Peyer's patch (tissue), 4 donors: ENCODE results near the gene ACLY. TPM values are rescaled to one million over a fixed set of nuclear protein-coding genes. Genes with fewer than 3 reads are reported as not detected.

Source experiments
- DNase-seq, 3 donors: peaks; one replicate each; pipeline ENCODE4 v3.0.0-alpha.2; 2017 to 2019
- H3K27ac ChIP-seq, 4 donors: fragments of 200-600 bp; sonication (generic); one replicate each; pipeline ENCODE4 v1.5.1; 2016 to 2019
- H3K27me3 ChIP-seq, 2 donors: fragments of 200-600 bp; sonication (generic); one replicate each; pipeline ENCODE4 v1.5.1; 2019
- H3K36me3 ChIP-seq, 3 donors: fragments of 200-600 bp; sonication (generic); one replicate each; pipeline ENCODE4 v1.5.1; 2016 to 2019
- H3K4me1 ChIP-seq, 4 donors: fragments of 200-600 bp; sonication (generic); one replicate each; pipeline ENCODE4 v1.5.1; 2016 to 2019
- H3K4me3 ChIP-seq, 4 donors: fragments of 200-600 bp; sonication (generic); 1 replicate in 3 of 4; 2 replicates in 1 of 4; pipeline ENCODE4 v1.5.1; 2016 to 2019; ENCODE audit warnings: mild to moderate bottlenecking in 1 of 4
- H3K9me3 ChIP-seq, 4 donors: fragments of 200-600 bp; sonication (generic); one replicate each; pipeline ENCODE4 v1.5.1; 2016 to 2019; ENCODE audit warnings: mild to moderate bottlenecking in 1 of 4
- POLR2A ChIP-seq, 2 donors: fragments of 450-650 bp; IDR thresholded peaks; one replicate each; pipeline ENCODE4 v1.5.1; 2017; ENCODE audit warnings: antibody characterized with exemption in 2 of 2, mild to moderate bottlenecking in 2 of 2, moderate library complexity in 2 of 2
- total RNA-seq, 4 donors: library from RNA; depleted of rRNA; stranded (reverse); fragments of >200 nt; gene quantifications; one replicate each; pipeline ENCODE4 v1.1.0, GENCODE V29; 2016
- TF ChIP-seq, protein P1 (sequence below), 6 experiments: fragments of 450-650 bp in 4 of 6; fragments of 200-600 bp in 2 of 6; sonication (generic) in 1 of 6; IDR thresholded peaks; one replicate each; pipeline ENCODE4 v1.5.1; 2017 to 2019; ENCODE audit warnings: antibody characterized with exemption in 6 of 6, mild to moderate bottlenecking in 3 of 6, moderate library complexity in 1 of 6

ACLY gene
- total RNA-seq = 100 to 1,000 TPM in 1 of 4 donors, 10 to 100 TPM in 3; 54.5 to 108 (median 74.0) TPM

DNA sequence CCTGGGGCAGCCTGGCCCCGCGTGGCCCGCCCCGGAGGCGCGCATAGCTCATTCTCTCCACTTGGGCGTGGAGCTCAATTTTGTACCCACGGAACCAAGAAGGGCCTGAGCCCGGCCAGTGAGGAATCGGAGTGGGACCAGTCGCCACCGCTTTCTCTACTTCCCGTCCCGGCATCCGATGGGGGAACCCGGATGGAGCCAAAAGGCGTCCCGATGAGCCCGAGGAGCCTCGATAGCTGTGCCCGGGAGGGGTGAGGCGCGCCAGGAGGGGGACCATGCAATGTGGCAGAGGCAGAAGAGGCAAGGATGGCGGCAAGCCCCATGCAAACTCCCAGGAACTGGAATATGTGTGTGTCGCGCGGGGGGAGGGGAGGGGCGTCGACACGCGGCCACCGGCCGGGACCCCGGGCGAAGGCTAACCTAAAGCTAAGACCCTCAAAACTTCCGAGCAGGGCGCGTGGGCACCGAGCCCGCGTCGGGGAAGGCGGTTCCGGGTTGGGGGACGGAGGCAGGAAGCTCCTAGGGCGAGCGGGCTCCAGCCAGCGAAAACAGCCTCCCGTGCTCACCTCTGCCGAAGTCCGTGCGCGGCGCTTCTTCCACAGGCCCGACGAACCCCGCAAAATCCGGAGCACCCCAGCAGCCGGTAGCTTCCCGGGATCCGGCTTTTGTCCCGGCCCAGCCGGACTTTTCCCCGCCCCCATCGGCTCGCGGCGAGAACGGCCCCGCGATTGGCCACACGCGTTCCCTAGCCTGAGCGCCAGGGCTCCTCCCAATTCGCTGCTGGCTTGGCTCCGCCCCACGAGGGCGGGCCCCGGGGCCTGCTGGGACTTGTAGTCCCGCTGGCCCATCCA is at the start of gene ACLY:
ACLY (minus strand) TSS at position 638 of the 851 bp plus-strand sequence. CDS start 5,078 bp downstream, outside the sequence.
- DNase-seq = peak; percentile 96 to 99 (median 98)
- Histone ChIP-seq H3K27ac (peak within 1 kb of the TSS; percentile 87 to 92 (median 90)), H3K9me3 (no peaks in the 10 kb centered on the region), H3K4me1 (peaks cover 0 to 50% (median 6%) of the 10 kb centered on the region in 4 donors), H3K27me3 (no peaks in the 10 kb centered on the region), H3K4me3 (peak within 1 kb of the TSS; percentile 83 to 94 (median 86)), H3K36me3 (peaks cover 0 to under 1% (median 0%) of the 10 kb centered on the region in 3 donors)
- TF ChIP-seq POLR2A (IDR thresholded peaks at IDR 0.05) = peak; percentile 86 to 92
- TF ChIP-seq, protein P1, sequence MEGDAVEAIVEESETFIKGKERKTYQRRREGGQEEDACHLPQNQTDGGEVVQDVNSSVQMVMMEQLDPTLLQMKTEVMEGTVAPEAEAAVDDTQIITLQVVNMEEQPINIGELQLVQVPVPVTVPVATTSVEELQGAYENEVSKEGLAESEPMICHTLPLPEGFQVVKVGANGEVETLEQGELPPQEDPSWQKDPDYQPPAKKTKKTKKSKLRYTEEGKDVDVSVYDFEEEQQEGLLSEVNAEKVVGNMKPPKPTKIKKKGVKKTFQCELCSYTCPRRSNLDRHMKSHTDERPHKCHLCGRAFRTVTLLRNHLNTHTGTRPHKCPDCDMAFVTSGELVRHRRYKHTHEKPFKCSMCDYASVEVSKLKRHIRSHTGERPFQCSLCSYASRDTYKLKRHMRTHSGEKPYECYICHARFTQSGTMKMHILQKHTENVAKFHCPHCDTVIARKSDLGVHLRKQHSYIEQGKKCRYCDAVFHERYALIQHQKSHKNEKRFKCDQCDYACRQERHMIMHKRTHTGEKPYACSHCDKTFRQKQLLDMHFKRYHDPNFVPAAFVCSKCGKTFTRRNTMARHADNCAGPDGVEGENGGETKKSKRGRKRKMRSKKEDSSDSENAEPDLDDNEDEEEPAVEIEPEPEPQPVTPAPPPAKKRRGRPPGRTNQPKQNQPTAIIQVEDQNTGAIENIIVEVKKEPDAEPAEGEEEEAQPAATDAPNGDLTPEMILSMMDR (IDR thresholded peaks at IDR 0.05) = peak in 2 of 6 experiments; percentile 13 to 15

DNA sequence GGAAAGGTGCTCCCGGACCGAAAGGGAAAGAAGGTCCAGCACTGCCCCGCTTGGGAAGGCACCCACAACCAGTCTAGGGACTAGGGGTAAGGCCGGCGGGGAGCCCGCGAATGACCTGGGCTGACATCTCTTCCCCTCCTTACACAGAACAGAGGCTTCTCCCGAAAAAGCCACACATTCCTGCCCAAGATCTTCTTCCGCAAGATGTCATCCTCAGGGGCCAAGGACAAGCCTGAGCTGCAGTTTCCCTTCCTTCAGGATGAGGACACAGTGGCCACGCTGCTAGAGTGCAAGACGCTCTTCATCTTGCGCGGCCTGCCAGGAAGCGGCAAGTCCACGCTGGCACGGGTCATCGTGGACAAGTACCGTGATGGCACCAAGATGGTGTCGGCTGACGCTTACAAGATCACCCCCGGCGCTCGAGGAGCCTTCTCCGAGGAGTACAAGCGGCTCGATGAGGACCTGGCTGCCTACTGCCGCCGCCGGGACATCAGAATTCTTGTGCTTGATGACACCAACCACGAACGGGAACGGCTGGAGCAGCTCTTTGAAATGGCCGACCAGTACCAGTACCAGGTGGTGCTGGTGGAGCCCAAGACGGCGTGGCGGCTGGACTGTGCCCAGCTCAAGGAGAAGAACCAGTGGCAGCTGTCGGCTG is 49.3 kb upstream of the ACLY start:
- Histone ChIP-seq H3K27me3 (no peaks in the 10 kb centered on the region), H3K9me3 (no peaks in the 10 kb centered on the region), H3K36me3 (peaks cover 0 to 34% (median 0%) of the 10 kb centered on the region in 3 donors), H3K4me3 (peak overlapping the region in 3 of 4 donors; percentile 70 to 98 (median 87)), H3K4me1 (peaks cover 0 to 27% (median 5%) of the 10 kb centered on the region in 4 donors), H3K27ac (peak overlapping the region; percentile 81 to 96 (median 90))
- DNase-seq = no peak
- TF ChIP-seq, protein P1 (IDR thresholded peaks at IDR 0.05) = no peak
- no peak for TF ChIP-seq POLR2A (IDR thresholded peaks at IDR 0.05)

DNA sequence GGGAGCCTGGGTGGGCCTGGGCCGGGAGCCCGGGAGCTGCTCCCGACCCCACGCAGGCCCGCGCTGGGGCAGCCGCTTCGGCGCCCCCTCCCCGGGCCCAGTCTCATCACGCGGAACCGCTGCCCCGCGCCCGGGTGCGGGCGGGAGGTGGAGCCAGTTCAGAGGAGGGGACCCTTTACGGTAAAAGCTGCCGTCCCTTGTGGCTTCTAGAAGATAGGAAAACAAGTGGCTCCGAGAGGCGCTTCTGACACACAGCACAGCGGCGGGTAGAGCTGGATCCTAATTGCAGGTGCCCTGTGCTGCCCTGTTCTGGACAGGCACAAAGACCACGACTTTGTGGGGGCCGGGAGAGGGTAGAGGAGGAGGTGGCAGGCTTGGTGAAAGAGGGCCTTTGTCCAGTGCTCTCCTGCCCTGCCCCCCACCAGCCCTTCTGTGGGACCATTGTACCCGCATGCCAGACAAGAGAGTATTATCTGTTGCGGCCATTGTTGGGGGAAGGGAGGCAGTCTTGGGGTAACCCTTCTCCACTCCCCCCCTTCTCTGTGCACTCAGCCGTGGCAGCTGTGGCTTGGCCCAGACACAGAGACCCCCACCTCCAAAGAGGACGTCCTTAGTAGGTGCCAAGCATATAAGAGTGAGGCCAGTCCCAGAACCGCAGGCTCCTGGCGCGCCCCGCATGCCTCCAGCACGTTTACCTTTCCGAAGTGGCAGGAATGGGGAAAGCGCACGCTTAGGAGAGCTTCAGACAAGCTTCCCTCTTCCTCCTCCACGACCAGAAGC is 48.6 kb upstream of the ACLY start:
- Histone ChIP-seq H3K27ac (peak overlapping the region; percentile 81 to 96 (median 90)), H3K4me1 (peaks cover 0 to 27% (median 5%) of the 10 kb centered on the region in 4 donors), H3K4me3 (peak overlapping the region; percentile 70 to 98 (median 91)), H3K27me3 (no peaks in the 10 kb centered on the region), H3K9me3 (no peaks in the 10 kb centered on the region), H3K36me3 (peaks cover 0 to 27% (median 0%) of the 10 kb centered on the region in 3 donors)
- TF ChIP-seq, protein P1 (IDR thresholded peaks at IDR 0.05) = no peak
- no peak for TF ChIP-seq POLR2A (IDR thresholded peaks at IDR 0.05)
- DNase-seq = peak in 1 of 3 donors; percentile 52

DNA sequence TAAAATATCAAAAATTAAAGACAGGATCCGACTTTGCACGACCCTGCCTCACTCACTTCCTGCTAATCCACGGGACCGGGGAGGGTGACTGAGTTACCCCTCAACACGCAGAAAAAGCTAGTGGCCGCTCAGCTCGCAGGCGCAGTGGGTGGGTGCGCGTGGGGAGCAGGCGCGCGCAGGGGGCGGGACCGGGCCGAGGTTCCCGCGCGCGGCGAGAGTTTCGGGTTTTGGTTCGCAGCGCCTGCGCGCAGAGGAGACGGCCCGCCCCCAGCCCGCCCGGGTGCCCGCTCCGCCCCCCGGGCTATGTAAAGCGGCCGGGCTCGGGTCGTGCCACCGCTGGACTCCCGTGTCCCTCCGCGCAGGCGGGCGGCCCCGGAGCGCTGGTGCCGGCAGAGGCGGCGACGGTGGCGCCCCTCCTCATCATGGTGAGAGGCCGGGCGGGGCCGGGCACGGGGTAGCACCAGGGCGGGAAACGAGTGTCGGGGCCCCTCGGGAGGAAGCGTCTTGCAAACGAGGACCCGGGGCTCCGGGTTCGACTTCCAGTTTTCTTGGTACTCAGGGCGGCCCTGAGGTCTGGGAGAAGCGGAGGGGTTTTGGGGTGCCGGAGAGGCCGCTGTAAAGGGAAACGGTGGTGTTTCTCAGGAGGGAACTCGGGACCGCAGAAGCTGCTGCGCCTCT is 47.9 kb upstream of the ACLY start, which contains the start of gene CNP:
CNP (plus strand) TSS at position 333 of the 678 bp plus-strand sequence; CDS start at position 423, 90 bp downstream.
- TF ChIP-seq POLR2A (IDR thresholded peaks at IDR 0.05) = peak; percentile 58 to 82
- TF ChIP-seq, protein P1 (IDR thresholded peaks at IDR 0.05) = peak in 1 of 6 experiments; percentile 5
- peaks cover 0 to 27% (median 5%) of the 10 kb centered on the region in 4 donors for H3K4me1 ChIP-seq
- H3K27me3 ChIP-seq = no peaks in the 10 kb centered on the region
- peak; percentile 90 to 96 (median 94) for DNase-seq
- peak within 1 kb of the TSS; percentile 70 to 98 (median 91) for H3K4me3 ChIP-seq
- peaks cover 0 to 20% (median 0%) of the 10 kb centered on the region in 3 donors for H3K36me3 ChIP-seq
- H3K27ac ChIP-seq = peak within 1 kb of the TSS; percentile 81 to 96 (median 90)
- no peaks in the 10 kb centered on the region for H3K9me3 ChIP-seq
